Activated T-helper 1 cell treated with anti-CD3 and anti-CD28 coated beads, Interleukin-12 subunit alpha, Interleukin-12 subunit beta, Interleukin-2, Interleukin-4 antibody, amounts not matched to agents 30 ng/mL and 10 ng/mL and 1 ng/mL, durations not matched to agents 14 hours and 24 hours and 36 hours (primary cell): ENCODE data around the gene ACOT7. TPM values are rescaled to one million over a fixed set of nuclear protein-coding genes. Genes with fewer than 3 reads are reported as not detected.

ENCODE experiments used
- DNase-seq: peaks from one replicate; pipeline ENCODE4 v3.0.0; 2021; ENCODE audit warnings: low spot score
- H3K27ac Mint-ChIP-seq: one replicate; pipeline ENCODE4 v1.8.0; 2021; ENCODE audit warnings: mild to moderate bottlenecking, mixed read lengths
- H3K27me3 Mint-ChIP-seq: one replicate; pipeline ENCODE4 v1.8.0; 2022; ENCODE audit warnings: mild to moderate bottlenecking, moderate library complexity, mixed read lengths; ENCODE audit not compliant: insufficient read depth
- H3K36me3 Mint-ChIP-seq: one replicate; pipeline ENCODE4 v1.8.0; 2021; ENCODE audit warnings: low read depth, mixed read lengths
- H3K4me1 Mint-ChIP-seq: one replicate; pipeline ENCODE4 v1.8.0; 2021; ENCODE audit warnings: low read depth, mixed read lengths
- H3K4me3 Mint-ChIP-seq: one replicate; pipeline ENCODE4 v1.8.0; 2021; ENCODE audit warnings: mild to moderate bottlenecking, moderate library complexity, mixed read lengths
- H3K9me3 Mint-ChIP-seq: one replicate; pipeline ENCODE4 v1.8.0; 2021; ENCODE audit warnings: mixed read lengths
- intact Hi-C: fragments of 100-400 bp; cut with micrococcal nuclease; formaldehyde crosslinking; loops from one replicate; pipeline ENCODE4 v1.15.1; 2024
- total RNA-seq: library from RNA; stranded (reverse); gene quantifications from 2 replicates; pipeline ENCODE4 v1.2.3, GENCODE V29; 2022

The ACOT7 gene
- total RNA-seq, 1 donor from 2014 or later, result 126 TPM

DNA sequence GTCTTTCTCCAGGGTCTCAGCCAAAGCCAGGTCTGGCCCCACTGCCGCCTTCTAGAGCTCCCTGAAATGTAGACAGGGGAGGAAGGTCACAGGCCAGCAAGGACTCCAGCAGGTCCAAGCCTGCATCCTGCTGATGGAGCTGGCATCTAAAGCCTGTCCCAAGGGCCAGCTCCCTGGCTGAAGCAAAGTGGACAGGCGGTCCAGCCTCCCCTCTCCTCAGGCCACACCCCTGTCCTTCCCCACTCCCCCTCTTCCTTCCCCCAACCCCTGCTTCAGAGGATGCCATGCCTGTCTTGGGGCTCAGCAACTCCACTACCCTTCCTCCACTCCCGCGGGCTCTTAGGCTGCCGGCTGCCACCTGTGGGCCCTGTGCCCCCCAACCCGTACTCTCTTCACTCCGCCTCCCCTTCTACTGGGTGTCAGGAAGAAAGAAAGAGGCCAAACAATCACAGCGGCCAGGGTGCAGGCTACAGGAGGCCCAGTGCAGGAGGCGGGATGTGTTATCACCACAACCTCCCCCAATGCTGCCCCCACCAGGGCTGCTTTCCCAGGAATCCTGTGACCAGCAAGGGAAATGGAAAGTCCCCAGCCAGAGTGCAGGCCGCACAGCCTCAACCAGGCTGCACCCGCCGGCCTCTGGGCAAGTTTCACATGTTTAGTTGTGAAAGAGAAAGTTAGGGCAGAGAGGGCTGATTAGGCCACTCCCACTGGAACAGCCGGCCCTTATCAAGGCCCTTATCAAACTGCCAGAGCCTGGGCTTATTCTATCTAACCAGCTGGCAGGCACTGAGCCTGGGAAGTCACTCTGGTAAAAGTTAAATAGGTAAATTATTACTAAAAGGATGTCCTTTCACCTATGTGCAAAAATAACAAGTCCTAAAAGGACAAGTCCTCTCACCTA is 34.1 kb downstream of the ACOT7 start:
- Mint-ChIP-seq H3K4me1 (peaks cover 46% of the 10 kb centered on the region), H3K9me3 (no peaks in the 10 kb centered on the region), H3K4me3 (peak overlapping the region; percentile 64), H3K36me3 (peaks cover 4% of the 10 kb centered on the region), H3K27me3 (no peaks in the 10 kb centered on the region), H3K27ac (peak overlapping the region; percentile 89)
- intact Hi-C loops, result loop anchor here (1.0 kb wide), 4 partner anchors 11 to 160 kb away; partner anchors contain the start of genes ACOT7 and RPL22
- DNase-seq, result peak; percentile 57

- intact Hi-C loops, result loop anchor here (1.0 kb wide), 4 partner anchors 10 to 159 kb away; partner anchors contain the start of genes ACOT7 and RPL22
- H3K4me1 Mint-ChIP-seq, result peaks cover 44% of the 10 kb centered on the region
- peak overlapping the region; percentile 42 for H3K4me3 Mint-ChIP-seq
These were observed 34.8 kb downstream of the ACOT7 start for GRCh38 chr1:6358757-6359201.

DNA sequence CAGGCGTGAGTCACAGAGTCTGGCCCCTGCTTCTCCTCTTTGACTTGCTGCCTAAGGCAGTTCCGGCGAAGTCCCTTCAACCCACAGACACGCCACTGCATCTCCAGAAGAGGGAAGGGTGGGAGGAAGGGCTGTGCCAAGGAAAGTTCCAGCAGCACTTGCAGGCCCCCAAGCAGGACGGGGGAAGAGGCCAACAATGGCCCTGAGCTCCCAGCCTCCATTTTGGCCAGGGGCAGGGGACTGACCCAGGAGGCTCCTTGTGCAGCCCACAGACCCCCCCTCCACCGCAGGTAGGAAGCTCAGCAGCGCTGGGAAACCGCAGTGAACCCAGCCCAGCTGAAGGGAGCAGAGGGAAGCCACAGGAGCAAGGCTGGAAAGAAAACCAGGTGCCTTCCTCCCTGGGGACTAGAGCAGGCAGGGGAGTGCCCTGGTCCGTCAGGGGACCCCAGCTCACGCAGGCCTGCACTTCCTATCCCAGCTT is 35.4 kb downstream of the ACOT7 start:
- Mint-ChIP-seq H3K27ac (peak overlapping the region; percentile 58), H3K4me1 (peaks cover 38% of the 10 kb centered on the region), H3K9me3 (no peaks in the 10 kb centered on the region), H3K27me3 (no peaks in the 10 kb centered on the region), H3K4me3 (peak overlapping the region; percentile 19), H3K36me3 (no peaks in the 10 kb centered on the region)
- no peak for DNase-seq
- intact Hi-C loops, result no loop called here

More at GRCh38 chr1:6358757-6359201, 34.8 kb downstream of the ACOT7 start:
- Mint-ChIP-seq H3K9me3 (no peaks in the 10 kb centered on the region), H3K27ac (peak overlapping the region; percentile 89), H3K36me3 (peaks cover 4% of the 10 kb centered on the region), H3K27me3 (no peaks in the 10 kb centered on the region)
- DNase-seq, result peak; percentile 42

- Mint-ChIP-seq H3K27ac (no peak overlapping the region), H3K9me3 (no peaks in the 10 kb centered on the region), H3K36me3 (no peaks in the 10 kb centered on the region), H3K27me3 (no peaks in the 10 kb centered on the region), H3K4me3 (no peak overlapping the region), H3K4me1 (peaks cover 36% of the 10 kb centered on the region)
- DNase-seq, result no peak
- intact Hi-C loops, result no loop called here
These were observed 36.2 kb downstream of the ACOT7 start for GRCh38 chr1:6357243-6357936.

DNA sequence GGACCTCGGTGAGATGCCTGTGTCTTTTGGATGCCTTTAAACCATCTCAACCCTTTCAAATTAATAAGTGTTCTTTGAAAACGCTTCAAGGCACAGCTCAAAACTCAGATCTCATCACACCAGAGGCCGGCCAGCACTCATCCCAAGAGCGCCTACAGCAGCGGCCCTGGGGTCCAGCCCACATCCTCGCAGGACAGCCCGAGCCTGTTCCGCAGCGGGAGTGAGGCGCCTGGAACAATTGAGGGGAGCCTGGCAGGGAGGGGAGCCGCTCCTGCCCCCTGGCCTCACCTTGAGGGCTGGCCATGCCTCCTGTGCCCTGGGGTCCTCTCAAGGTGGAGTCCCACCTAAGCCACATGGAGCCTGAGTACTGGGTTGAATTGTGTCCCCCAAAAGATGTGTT is 37.9 kb downstream of the ACOT7 start:
- Mint-ChIP-seq H3K27me3 (no peaks in the 10 kb centered on the region), H3K36me3 (no peaks in the 10 kb centered on the region), H3K4me1 (peaks cover 33% of the 10 kb centered on the region), H3K9me3 (no peaks in the 10 kb centered on the region), H3K27ac (no peak overlapping the region), H3K4me3 (no peak overlapping the region)
- no peak for DNase-seq
- intact Hi-C loops, result no loop called here

GRCh38 chr1:6354659-6355317 is 38.8 kb downstream of the ACOT7 start:
- H3K9me3 Mint-ChIP-seq, result no peaks in the 10 kb centered on the region

GRCh38 chr1:6353955-6354658 is 39.5 kb downstream of the ACOT7 start:
- H3K9me3 Mint-ChIP-seq, result no peaks in the 10 kb centered on the region
- peaks cover 25% of the 10 kb centered on the region for H3K4me1 Mint-ChIP-seq
- no peak for DNase-seq
- intact Hi-C loops, result no loop called here
- no peaks in the 10 kb centered on the region for H3K36me3 Mint-ChIP-seq
- H3K4me3 Mint-ChIP-seq, result no peak overlapping the region
- H3K27me3 Mint-ChIP-seq, result no peaks in the 10 kb centered on the region
- no peak overlapping the region for H3K27ac Mint-ChIP-seq

More at GRCh38 chr1:6354659-6355317, 38.8 kb downstream of the ACOT7 start:
- intact Hi-C loops, result no loop called here
- Mint-ChIP-seq H3K4me1 (peaks cover 26% of the 10 kb centered on the region), H3K27me3 (no peaks in the 10 kb centered on the region), H3K36me3 (no peaks in the 10 kb centered on the region), H3K4me3 (no peak overlapping the region), H3K27ac (no peak overlapping the region)
- no peak for DNase-seq

- Mint-ChIP-seq H3K4me1 (peaks cover 25% of the 10 kb centered on the region), H3K27me3 (no peaks in the 10 kb centered on the region), H3K4me3 (no peak overlapping the region), H3K9me3 (no peaks in the 10 kb centered on the region), H3K36me3 (no peaks in the 10 kb centered on the region), H3K27ac (no peak overlapping the region)
- intact Hi-C loops, result no loop called here
- DNase-seq, result no peak
These were observed 40.0 kb downstream of the ACOT7 start for GRCh38 chr1:6353619-6353954.

DNA sequence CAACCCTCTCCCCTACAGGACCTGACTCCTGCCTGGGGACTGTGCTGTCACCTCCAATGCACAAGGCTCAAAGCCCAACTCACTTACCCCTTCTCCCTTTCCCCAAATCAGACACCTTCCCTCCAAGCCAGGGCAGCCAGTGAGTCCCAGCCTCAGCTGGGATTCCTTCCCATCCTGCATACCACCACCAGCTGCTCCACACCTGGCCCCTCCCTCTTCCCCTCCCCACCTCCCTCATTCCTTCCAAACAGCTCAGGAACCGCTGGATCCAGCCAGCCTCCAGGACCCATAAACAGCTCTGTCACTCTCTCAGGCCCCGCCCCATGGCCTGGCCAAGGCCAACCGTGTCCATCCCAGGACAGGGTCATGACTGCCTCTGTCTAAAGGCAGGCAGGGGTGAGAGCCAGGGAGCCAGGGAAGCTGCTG is 41.4 kb downstream of the ACOT7 start:
- peaks cover 26% of the 10 kb centered on the region for H3K4me1 Mint-ChIP-seq
- DNase-seq, result no peak
- no peak overlapping the region for H3K4me3 Mint-ChIP-seq
- peaks cover 3% of the 10 kb centered on the region for H3K36me3 Mint-ChIP-seq
- no peaks in the 10 kb centered on the region for H3K27me3 Mint-ChIP-seq
- H3K27ac Mint-ChIP-seq, result no peak overlapping the region
- H3K9me3 Mint-ChIP-seq, result no peaks in the 10 kb centered on the region
- intact Hi-C loops, result no loop called here

- intact Hi-C loops, result no loop called here
- no peaks in the 10 kb centered on the region for H3K9me3 Mint-ChIP-seq
- H3K27ac Mint-ChIP-seq, result no peak overlapping the region
- no peak for DNase-seq
- peaks cover 3% of the 10 kb centered on the region for H3K36me3 Mint-ChIP-seq
- H3K4me1 Mint-ChIP-seq, result peaks cover 26% of the 10 kb centered on the region
- no peaks in the 10 kb centered on the region for H3K27me3 Mint-ChIP-seq
- no peak overlapping the region for H3K4me3 Mint-ChIP-seq
These were observed 42.0 kb downstream of the ACOT7 start for GRCh38 chr1:6351480-6352137.

DNA sequence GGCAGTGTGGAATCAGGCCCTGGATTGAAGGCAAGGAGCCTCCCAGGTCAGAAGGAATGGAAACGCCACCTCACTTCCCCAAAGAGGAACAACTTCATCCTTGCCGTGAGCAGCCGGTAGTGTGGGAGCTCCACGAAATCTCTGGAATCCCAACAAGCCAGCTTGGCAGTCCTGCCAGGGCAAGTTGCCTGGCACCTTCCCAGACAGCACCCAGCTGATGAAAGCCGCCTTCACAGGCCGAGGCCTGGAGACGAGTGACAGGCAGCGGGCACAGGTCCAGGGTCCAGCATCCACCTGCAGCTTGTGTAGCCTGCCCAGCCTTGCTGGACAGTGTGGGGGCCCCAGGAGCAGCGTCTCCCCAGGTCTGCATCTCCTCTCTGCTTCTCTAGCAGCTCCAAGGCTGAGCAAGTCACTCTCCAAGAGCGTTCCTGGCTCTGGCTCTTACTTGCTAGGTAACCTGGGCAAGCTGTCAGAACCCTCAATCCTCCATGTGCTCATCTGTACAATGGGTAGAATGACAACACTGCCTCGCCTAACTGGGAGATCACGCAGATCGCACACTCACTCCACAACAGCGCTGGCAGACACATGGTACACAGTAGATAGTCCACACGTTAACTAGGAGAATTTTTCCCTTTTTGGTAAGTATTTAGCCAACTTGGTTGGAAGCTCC is 43.0 kb downstream of the ACOT7 start:
- Mint-ChIP-seq H3K4me3 (no peak overlapping the region), H3K36me3 (peaks cover 3% of the 10 kb centered on the region), H3K9me3 (no peaks in the 10 kb centered on the region), H3K27ac (no peak overlapping the region), H3K4me1 (peaks cover 26% of the 10 kb centered on the region), H3K27me3 (peaks cover 1% of the 10 kb centered on the region)
- intact Hi-C loops, result no loop called here
- no peak for DNase-seq
